Heart right ventricle (tissue), 16 donors: Measurements from ENCODE around the gene ERBB4. TPM values are rescaled to one million over a fixed set of nuclear protein-coding genes. Genes with fewer than 3 reads are reported as not detected.

Experiments used
- ATAC-seq, 8 donors: fragments of 200-7000 bp; cut with Tn5 transposase; one replicate each; pipeline ENCODE4 v1.9.1; 2020; ENCODE audit warnings: mild to moderate bottlenecking in 8 of 8, moderate library complexity in 8 of 8, moderate number of reproducible peaks in 1 of 8
- DNase-seq, 2 donors: peaks; one replicate each; pipeline ENCODE4 v3.0.0-alpha.2; 2020
- H3K27ac ChIP-seq, 10 donors: fragments of 200-600 bp; sonication (generic) in 2 of 10; one replicate each; pipeline versions ENCODE4 v1.5.0 to v1.8.0; 2020 to 2022; ENCODE audit warnings: mild to moderate bottlenecking in 3 of 10
- H3K27me3 ChIP-seq, 7 donors: fragments of 200-600 bp; one replicate each; pipeline ENCODE4 v1.8.0; 2021 to 2022; ENCODE audit warnings: mild to moderate bottlenecking in 2 of 7
- H3K36me3 ChIP-seq, 9 donors: fragments of 200-600 bp; sonication (generic) in 1 of 9; one replicate each; pipeline versions ENCODE4 v1.5.0 to v1.8.0; 2020 to 2022; ENCODE audit warnings: mild to moderate bottlenecking in 2 of 9
- H3K4me1 ChIP-seq, 9 donors: fragments of 200-600 bp; sonication (generic) in 1 of 9; one replicate each; pipeline versions ENCODE4 v1.5.0 to v1.8.0; 2020 to 2022; ENCODE audit warnings: mild to moderate bottlenecking in 4 of 9
- H3K4me3 ChIP-seq, 10 donors: fragments of 200-600 bp; sonication (generic) in 2 of 10; one replicate each; pipeline versions ENCODE4 v1.5.0 to v1.8.0; 2020 to 2022; ENCODE audit warnings: mild to moderate bottlenecking in 7 of 10, moderate library complexity in 2 of 10
- H3K9me3 ChIP-seq, 11 donors: fragments of 200-600 bp in 10 of 11; sonication (generic) in 2 of 11; one replicate each; pipeline versions ENCODE4 v1.5.0 to v1.8.0; 2013 to 2022; ENCODE audit warnings: mild to moderate bottlenecking in 2 of 11, control low read depth in 1 of 11, moderate library complexity in 1 of 11
- WGBS, 2 donors: extraction: QIAGEN DNeasy Blood & Tissue Kit; methylation state at CpG; one replicate each; pipeline ENCODE4 v1.1.7; 2013; ENCODE audit warnings: inconsistent platforms in 1 of 2; 5-methylcytosine and 5-hydroxymethylcytosine counted together
- intact Hi-C, 10 donors: fragments of 100-400 bp; cut with DNase I; formaldehyde crosslinking; loops; one replicate each; pipeline versions ENCODE4 v1.11.1 to v1.14.2; 2022
- polyA plus RNA-seq, 2 donors: library from polyadenylated mRNA; stranded (reverse); fragments of 200-250 nt; gene quantifications; one replicate each; pipeline ENCODE4 v1.2.3, GENCODE V29; 2013
- total RNA-seq, 10 donors: library from RNA; stranded (reverse); fragmentation: NEBNext Ultra II Directional in 3 of 10; extraction: Animal tissue kit (Norgen Biotek cat#: 25700) in 3 of 10; gene quantifications; one replicate each; pipeline versions ENCODE4 v1.2.1 to v1.2.4, GENCODE V29; 2021 to 2023
- TF ChIP-seq, protein P1 (sequence below), 9 donors: fragments of 200-600 bp; sonication (generic) in 2 of 9; IDR thresholded peaks; one replicate each; pipeline versions ENCODE4 v1.5.0 to v1.8.0; 2021 to 2022; ENCODE audit warnings: antibody characterized with exemption in 9 of 9, mild to moderate bottlenecking in 5 of 9, moderate library complexity in 1 of 9
- donor health status: Arrhythmogenic right ventricular cardiomyopathy.
- donor health status: ischemic (EF 13 %, LVEDD 7.1; RV severe dilation, severe dysfunction).
- donor health status: healthy with polysubstance abuse.
- donor health status: DM: no; HTN: yes; CAD: no.
- donor health status: DM: no; HTN: no; CAD: no.
- donor health status: ischemic (EF 25% LVEDD 6.9; RV normal size, moderate dysfunction).
- donor health status: ischemic (EF 25% LVEDD 5.7; RV mildly dilated, moderate dysfunction).
- donor health status: healthy.
- donor health status: DM: yes; HTN: yes; CAD: no.
- donor health status: Ischemic cardiomyopathy.
- donor health status: ischemic (EF 35%, LVEDD 5.7; RV mildly dilated, moderate dysfunction).
- donor health status: nonischemic (EF 11% LVEDD 7.7; RV severe dilation, severe dysfunction).
- donor health status: DM: yes; HTN: yes; CAD: no.
- donor health status: PGD.
- donor health status: ischemic (EF 29% LVEDD 5.4; RV normal size, mild dysfunction).
- donor health status: nonischemic (EF 23%, LVEDD 6.1; RV moderate dilation, normal function).

Gene ERBB4
- total and polyA plus RNA-seq, 12 donors, result 1.2 to 24.6 (median 16.1) TPM

DNA sequence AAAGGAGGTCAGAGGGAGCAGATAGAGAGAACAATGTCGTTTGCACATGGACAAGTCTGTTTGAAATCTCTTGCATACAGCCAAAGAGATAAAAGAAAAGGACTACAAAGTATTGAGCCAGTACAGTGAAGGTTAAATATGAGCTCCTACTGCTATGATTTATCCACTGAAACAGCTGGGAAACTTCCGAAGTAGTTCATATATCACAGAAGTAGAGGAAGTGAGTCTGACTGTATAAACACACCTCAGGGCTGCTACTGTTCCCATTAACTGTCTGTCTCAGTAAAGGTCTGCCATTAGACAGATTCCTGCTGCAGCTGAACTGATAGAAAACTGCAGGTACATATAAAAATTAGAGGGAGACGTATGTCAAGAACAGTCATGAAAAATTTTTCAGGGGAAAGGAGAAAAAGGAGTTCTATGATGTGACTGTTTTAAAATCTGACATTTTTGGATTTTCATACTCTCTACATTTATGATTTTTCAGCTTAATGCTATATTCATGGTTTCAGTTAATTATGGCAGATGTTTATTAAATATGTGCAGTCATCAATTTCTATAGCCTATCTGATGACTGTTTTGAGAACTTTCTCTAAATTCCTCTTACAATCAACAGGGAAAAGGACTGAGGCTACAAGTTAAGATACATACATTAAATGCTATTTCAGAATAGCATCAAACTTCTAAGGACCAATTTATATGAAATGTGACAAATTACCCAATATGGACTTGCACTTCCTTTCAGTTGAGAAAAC, 364.7 kb downstream of the ERBB4 start:
- H3K27ac ChIP-seq, result no peak overlapping the region
- H3K9me3 ChIP-seq, result peaks cover 0 to 12% (median 0%) of the 10 kb centered on the region in 11 donors
- no peaks in the 10 kb centered on the region for H3K36me3 ChIP-seq
- 24 to 29% methylated on average over 3 of the region's 3 CpGs for WGBS, 2 donors
- no peaks in the 10 kb centered on the region for H3K4me1 ChIP-seq
- TF ChIP-seq, protein P1, sequence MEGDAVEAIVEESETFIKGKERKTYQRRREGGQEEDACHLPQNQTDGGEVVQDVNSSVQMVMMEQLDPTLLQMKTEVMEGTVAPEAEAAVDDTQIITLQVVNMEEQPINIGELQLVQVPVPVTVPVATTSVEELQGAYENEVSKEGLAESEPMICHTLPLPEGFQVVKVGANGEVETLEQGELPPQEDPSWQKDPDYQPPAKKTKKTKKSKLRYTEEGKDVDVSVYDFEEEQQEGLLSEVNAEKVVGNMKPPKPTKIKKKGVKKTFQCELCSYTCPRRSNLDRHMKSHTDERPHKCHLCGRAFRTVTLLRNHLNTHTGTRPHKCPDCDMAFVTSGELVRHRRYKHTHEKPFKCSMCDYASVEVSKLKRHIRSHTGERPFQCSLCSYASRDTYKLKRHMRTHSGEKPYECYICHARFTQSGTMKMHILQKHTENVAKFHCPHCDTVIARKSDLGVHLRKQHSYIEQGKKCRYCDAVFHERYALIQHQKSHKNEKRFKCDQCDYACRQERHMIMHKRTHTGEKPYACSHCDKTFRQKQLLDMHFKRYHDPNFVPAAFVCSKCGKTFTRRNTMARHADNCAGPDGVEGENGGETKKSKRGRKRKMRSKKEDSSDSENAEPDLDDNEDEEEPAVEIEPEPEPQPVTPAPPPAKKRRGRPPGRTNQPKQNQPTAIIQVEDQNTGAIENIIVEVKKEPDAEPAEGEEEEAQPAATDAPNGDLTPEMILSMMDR (IDR thresholded peaks at IDR 0.05), result no peak
- no peak overlapping the region for H3K4me3 ChIP-seq
- intact Hi-C loops, result no loop called here
- no peak for DNase-seq
- no peaks in the 10 kb centered on the region for H3K27me3 ChIP-seq
- ATAC-seq, result no peak

DNA sequence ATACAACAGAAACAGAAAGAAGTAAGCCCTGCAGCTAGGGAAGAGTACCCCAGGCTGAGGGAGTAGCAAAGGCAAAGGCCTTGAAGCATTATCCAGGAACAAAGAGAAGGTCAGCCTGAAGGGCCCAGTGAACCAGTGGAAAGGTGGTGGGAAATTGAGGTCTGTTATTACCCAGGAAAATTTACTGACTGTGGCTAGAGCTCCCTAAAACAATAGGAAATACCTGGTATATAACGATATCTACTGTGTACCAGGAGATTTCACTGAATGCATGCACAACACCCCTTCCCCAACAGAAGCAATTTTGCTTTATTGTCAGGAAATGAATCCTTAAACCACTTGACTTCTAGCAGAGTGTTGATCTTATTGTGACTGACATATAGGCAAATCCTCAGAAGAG, 365.3 kb downstream of the ERBB4 start:
- ATAC-seq (no peak), DNase-seq (no peak)
- Histone ChIP-seq H3K9me3 (peaks cover 0 to 12% (median 0%) of the 10 kb centered on the region in 11 donors), H3K4me3 (no peak overlapping the region), H3K36me3 (no peaks in the 10 kb centered on the region), H3K27ac (no peak overlapping the region), H3K27me3 (no peaks in the 10 kb centered on the region), H3K4me1 (no peaks in the 10 kb centered on the region)
- intact Hi-C loops, result no loop called here
- WGBS, 2 donors, result 38 to 47% methylated on average over 1 of the region's 1 CpG
- TF ChIP-seq, protein P1 (IDR thresholded peaks at IDR 0.05), result no peak

DNA sequence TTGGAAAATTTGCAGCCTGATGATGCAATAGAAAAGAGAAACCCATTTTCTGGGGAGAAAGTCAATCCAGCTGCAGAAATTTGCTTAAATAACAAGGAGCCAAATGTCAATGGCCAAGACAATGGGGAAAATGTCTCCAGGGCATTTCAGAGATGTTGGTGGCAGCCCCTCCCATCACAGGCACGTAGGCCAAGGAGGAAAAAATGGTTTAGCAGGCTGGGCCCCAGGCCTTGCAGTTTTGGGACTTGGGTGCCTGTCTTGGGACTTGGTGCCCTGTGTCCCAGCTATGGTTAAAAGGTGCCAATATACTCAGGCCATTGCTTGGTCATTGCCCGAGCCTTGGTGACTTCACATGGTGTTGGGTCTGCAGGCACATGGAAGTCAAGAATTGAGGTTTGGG, 368.2 kb downstream of the ERBB4 start:
- intact Hi-C loops, result no loop called here
- peaks cover 0 to 13% (median 0%) of the 10 kb centered on the region in 11 donors for H3K9me3 ChIP-seq
- no peaks in the 10 kb centered on the region for H3K4me1 ChIP-seq
- no peak for ATAC-seq
- no peaks in the 10 kb centered on the region for H3K27me3 ChIP-seq
- TF ChIP-seq, protein P1 (IDR thresholded peaks at IDR 0.05), result no peak
- H3K4me3 ChIP-seq, result no peak overlapping the region
- H3K36me3 ChIP-seq, result no peaks in the 10 kb centered on the region
- no peak overlapping the region for H3K27ac ChIP-seq
- WGBS, 2 donors, result 59 to 74% methylated on average over 2 of the region's 2 CpGs
- no peak for DNase-seq

DNA sequence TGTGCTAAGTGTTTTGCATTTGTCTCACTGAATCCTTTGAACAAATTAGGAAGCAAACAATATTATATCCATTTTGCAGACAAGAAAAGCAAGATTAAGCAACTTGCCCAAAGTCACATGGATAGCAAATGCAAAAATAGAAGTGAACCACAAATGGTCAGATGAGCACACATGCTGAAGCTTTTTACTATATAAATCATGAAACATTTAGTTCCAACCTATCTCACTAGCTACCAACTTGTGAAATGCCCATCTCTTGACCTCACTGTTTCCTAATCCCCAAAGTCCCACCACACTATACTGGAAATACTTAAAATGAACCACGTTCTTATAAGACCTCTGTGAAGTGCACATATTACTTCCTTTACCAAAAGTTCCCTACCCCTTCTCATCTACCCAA, 380.5 kb downstream of the ERBB4 start:
- DNase-seq (no peak), ATAC-seq (no peak)
- intact Hi-C loops, result loop anchor here in 3 of 10 donors (10.0 kb wide), 2 partner anchors 367 to 377 kb away; partner anchors contain the start of gene ERBB4 (in 2 of the 3)
- Histone ChIP-seq H3K36me3 (no peaks in the 10 kb centered on the region), H3K4me3 (no peak overlapping the region), H3K27me3 (no peaks in the 10 kb centered on the region), H3K9me3 (no peaks in the 10 kb centered on the region), H3K4me1 (peaks cover 0 to 6% (median 0%) of the 10 kb centered on the region in 9 donors), H3K27ac (no peak overlapping the region)
- TF ChIP-seq, protein P1 (IDR thresholded peaks at IDR 0.05), result no peak
- 78 to 82% methylated on average over 1 of the region's 1 CpG for WGBS, 2 donors
